ENCODE data around the gene ADRA2B. TPM values are rescaled to one million over a fixed set of nuclear protein-coding genes. Genes with fewer than 3 reads are reported as not detected.
A peak's percentile ranks its signal among the peaks of the same experiment; 100 is the strongest.

Gene ADRA2B
- total and polyA plus RNA-seq, 2 donors (not counting 1 experiment from before 2014, with no cell fraction given), result 0.07 TPM; not detected in 1

DNA sequence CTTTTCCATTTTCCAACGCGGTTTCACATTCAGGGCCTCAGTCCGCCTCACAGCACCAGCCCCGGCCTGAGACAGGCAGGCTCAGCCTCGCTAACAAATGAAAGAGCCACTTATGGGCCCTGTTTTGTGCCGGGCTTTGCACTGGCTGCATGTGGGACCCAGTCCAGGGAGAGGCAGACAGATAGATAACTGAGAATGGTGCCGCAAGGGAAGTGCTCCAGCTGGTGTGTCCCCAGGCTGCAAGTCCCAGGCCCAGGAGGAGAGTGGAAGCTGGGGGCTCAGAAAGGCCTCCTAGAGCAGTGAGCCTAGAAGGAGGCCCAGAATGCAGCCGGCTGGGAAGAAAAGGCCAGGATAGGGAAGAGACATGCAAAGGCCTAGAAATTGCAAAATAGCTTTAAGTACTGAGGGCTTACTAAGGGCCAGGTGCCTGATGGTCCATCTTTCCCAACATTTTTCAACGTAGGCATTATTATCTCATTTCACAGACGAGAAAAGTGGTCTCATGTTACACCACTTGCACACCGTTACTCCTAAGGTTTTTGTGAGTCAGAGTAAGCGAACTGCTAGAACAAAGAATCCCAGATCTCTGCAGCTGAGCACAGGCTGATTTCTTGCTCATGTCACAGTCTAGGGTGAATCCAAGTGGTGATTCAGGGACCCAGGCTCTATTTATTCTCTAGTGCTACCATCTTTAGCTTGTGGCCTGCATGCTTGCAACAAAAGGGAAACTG, 26.0 kb downstream of the ADRA2B start:
- Histone ChIP-seq H3K27ac (ENCODE audit: insufficient read depth, low read length) (no peak overlapping the region), H3K9ac (ENCODE audit: insufficient read depth, low read length) (no peak overlapping the region), H3K9me3 (ENCODE audit: control insufficient read depth, insufficient read depth, low read depth, low read length) (no peaks in the 10 kb centered on the region), H3K4me1 (ENCODE audit: control insufficient read depth, extremely low read depth, insufficient read depth, low read length) (no peaks in the 10 kb centered on the region), H3K27me3 (ENCODE audit: control insufficient read depth, insufficient read depth, low read length) (peaks cover 8% of the 10 kb centered on the region), H3K79me2 (ENCODE audit: control insufficient read depth, insufficient read depth, low read length) (no peaks in the 10 kb centered on the region), H3K4me2 (ENCODE audit: extremely low read depth, insufficient read depth, low read length) (no peak overlapping the region), H4K20me1 (ENCODE audit: control insufficient read depth, extremely low read depth, insufficient read depth, low read length) (no peaks in the 10 kb centered on the region), H2AFZ (ENCODE audit: low read length) (no peak overlapping the region), H3K36me3 (ENCODE audit: control insufficient read depth, insufficient read depth, low read length) (no peaks in the 10 kb centered on the region), H3K4me3 (replicated peaks in 1 of 4; ENCODE audit: control extremely low read depth in 1 of 4, insufficient read depth in 1 of 4, low read depth in 3 of 4, low read length in 4 of 4) (no peak overlapping the region)
- peak; percentile 9 to 57 for DNase-seq (ENCODE audit: low read depth in 2 of 2)
- no peak for TF ChIP-seq EZH2 (IDR thresholded peaks at IDR 0.05; ENCODE audit: low read length, missing control alignments)
- no peak for TF ChIP-seq CTCF (conservative IDR thresholded peaks at IDR 0.05 in 1 of 2, IDR thresholded peaks at IDR 0.05 in 1 of 2; ENCODE audit: low read depth in 1 of 2, low read length in 2 of 2)

DNA sequence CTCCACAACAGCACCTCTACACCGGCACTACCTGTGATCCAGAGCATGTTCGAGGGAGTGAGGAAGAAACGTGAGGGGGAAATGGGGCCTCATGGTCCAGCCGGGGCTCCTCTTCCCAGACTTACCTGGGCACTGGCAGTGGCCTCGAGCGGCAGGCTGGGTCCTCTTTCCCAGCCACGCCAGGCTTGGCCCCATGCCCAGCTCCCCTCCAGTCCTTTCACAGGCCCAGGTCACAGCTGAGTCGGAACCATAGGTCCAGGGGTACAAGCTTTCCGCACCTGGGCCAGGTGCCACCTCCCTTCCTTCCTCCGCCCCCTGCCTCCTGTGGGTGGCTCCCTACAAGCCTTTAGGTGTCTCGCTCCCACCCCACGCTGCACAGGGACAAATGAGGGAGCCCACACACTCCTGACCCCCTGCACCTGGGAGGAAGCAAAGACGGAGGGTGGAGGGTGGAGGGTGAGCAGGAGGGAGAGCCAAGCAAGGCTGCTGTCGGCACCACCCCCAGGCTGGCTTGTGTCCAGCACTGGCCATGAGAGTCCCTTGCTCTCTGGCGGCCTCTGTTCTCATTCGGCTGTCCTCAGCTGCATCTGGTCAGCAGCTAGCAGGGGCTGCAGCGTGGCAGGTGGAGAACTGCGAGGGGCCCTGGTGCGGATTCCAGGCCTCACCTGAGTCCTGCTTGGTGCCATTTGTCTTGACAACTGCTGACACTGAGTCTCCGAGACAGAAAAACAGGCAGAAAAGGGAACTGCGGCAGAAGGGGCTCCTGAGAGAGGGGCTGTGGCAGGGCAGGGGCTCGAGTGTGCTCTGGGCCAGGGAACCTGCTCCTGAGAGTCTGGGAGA, 26.8 kb downstream of the ADRA2B start:
- H3K9me3 ChIP-seq (ENCODE audit: control insufficient read depth, insufficient read depth, low read depth, low read length), result no peaks in the 10 kb centered on the region
- H3K27ac ChIP-seq (ENCODE audit: insufficient read depth, low read length), result no peak overlapping the region
- H3K79me2 ChIP-seq (ENCODE audit: control insufficient read depth, insufficient read depth, low read length), result no peaks in the 10 kb centered on the region
- no peak overlapping the region for H3K4me3 ChIP-seq (replicated peaks in 1 of 4; ENCODE audit: control extremely low read depth in 1 of 4, insufficient read depth in 1 of 4, low read depth in 3 of 4, low read length in 4 of 4)
- no peaks in the 10 kb centered on the region for H3K4me1 ChIP-seq (ENCODE audit: control insufficient read depth, extremely low read depth, insufficient read depth, low read length)
- TF ChIP-seq EZH2 (IDR thresholded peaks at IDR 0.05; ENCODE audit: low read length, missing control alignments), result no peak
- no peak for TF ChIP-seq CTCF (conservative IDR thresholded peaks at IDR 0.05 in 1 of 2, IDR thresholded peaks at IDR 0.05 in 1 of 2; ENCODE audit: low read depth in 1 of 2, low read length in 2 of 2)
- no peak overlapping the region for H3K4me2 ChIP-seq (ENCODE audit: extremely low read depth, insufficient read depth, low read length)
- H3K9ac ChIP-seq (ENCODE audit: insufficient read depth, low read length), result no peak overlapping the region
- no peak for DNase-seq (ENCODE audit: low read depth in 2 of 2)
- no peak overlapping the region for H2AFZ ChIP-seq (ENCODE audit: low read length)
- peaks cover 8% of the 10 kb centered on the region for H3K27me3 ChIP-seq (ENCODE audit: control insufficient read depth, insufficient read depth, low read length)
- no peaks in the 10 kb centered on the region for H4K20me1 ChIP-seq (ENCODE audit: control insufficient read depth, extremely low read depth, insufficient read depth, low read length)
- no peaks in the 10 kb centered on the region for H3K36me3 ChIP-seq (ENCODE audit: control insufficient read depth, insufficient read depth, low read length)
